H1 (cell line): ENCODE results near the gene PPA1. TPM values are rescaled to one million over a fixed set of nuclear protein-coding genes. Genes with fewer than 3 reads are reported as not detected.
A peak's percentile ranks its signal among the peaks of the same experiment; 100 is the strongest.

Experiments
- CTCF ChIA-PET: fragments of 300-600 bp; sonication (Branson Sonifier 250); formaldehyde crosslinking; loops from one replicate; lab custom pipeline; 2021; ENCODE audit not compliant: partially characterized antibody; lab: Charles Lee
- POLR2A ChIA-PET: fragments of 300-600 bp; sonication (Branson Sonifier 250); formaldehyde crosslinking; loops from one replicate; lab custom pipeline; 2021; ENCODE audit warnings: inconsistent platforms; ENCODE audit not compliant: partially characterized antibody; lab: Charles Lee
- DNase-seq, 2 experiments: peaks; one replicate each; pipeline versions ENCODE4 v3.0.0 to v3.0.0-alpha.2; 2010 to 2022; ENCODE audit warnings: low spot score in 2 of 2, low read depth in 1 of 2, mixed read lengths in 1 of 2
- FAIRE-seq: peaks from 2 replicates; lab custom pipeline; 2011; peaks lifted over from hg19 to GRCh38; lab: Jason Lieb, UNC
- H2AFZ ChIP-seq: 2 replicates; pipeline ENCODE4 v1.8.1; 2012; ENCODE audit warnings: low read length, inconsistent platforms
- H2AK5ac ChIP-seq: 2 replicates; pipeline ENCODE4 v1.6.1; 2013; ENCODE audit warnings: low read depth, low read length
- H2BK120ac ChIP-seq: replicated peaks from 2 replicates; pipeline ENCODE3; 2013; ENCODE audit warnings: low read depth, low read length, inconsistent platforms
- H2BK12ac ChIP-seq: 2 replicates; pipeline ENCODE4 v1.6.1; 2013; ENCODE audit warnings: low read depth, low read length
- H2BK15ac ChIP-seq: 2 replicates; pipeline ENCODE4 v1.6.1; 2013; ENCODE audit warnings: low read length
- H2BK20ac ChIP-seq: 2 replicates; pipeline ENCODE4 v1.6.1; 2013; ENCODE audit warnings: low read length
- H2BK5ac ChIP-seq: 2 replicates; pipeline ENCODE4 v1.6.1; 2013; ENCODE audit warnings: low read depth, low read length
- H3K14ac ChIP-seq: 2 replicates; pipeline ENCODE4 v1.6.1; 2013; ENCODE audit warnings: inconsistent platforms; ENCODE audit not compliant: insufficient read length
- H3K18ac ChIP-seq: 2 replicates; pipeline ENCODE4 v1.6.1; 2013; ENCODE audit warnings: low read length; ENCODE audit errors: extremely low read depth
- H3K23ac ChIP-seq: 2 replicates; pipeline ENCODE4 v1.6.1; 2013; ENCODE audit warnings: inconsistent platforms; ENCODE audit not compliant: insufficient read length
- H3K23me2 ChIP-seq: 2 replicates; pipeline ENCODE4 v1.6.1; 2013; ENCODE audit warnings: low read depth, low read length
- H3K27ac ChIP-seq: 2 replicates; pipeline ENCODE4 v1.6.1; 2011; ENCODE audit warnings: low read depth, low read length, inconsistent platforms
- H3K27me3 ChIP-seq, 4 experiments: replicated peaks in 1 of 4; 1 replicate in 1 of 4; 2 replicates in 3 of 4; pipeline versions ENCODE4 v1.6.1 to v1.8.1; 2011 to 2013; ENCODE audit warnings: low read length in 3 of 4, mild to moderate bottlenecking in 3 of 4, inconsistent platforms in 2 of 4, mixed read lengths in 2 of 4, moderate library complexity in 1 of 4; ENCODE audit not compliant: control insufficient read depth in 3 of 4, insufficient read depth in 3 of 4; ENCODE audit errors: extremely low read depth in 1 of 4
- H3K36me3 ChIP-seq, 4 experiments: 2 replicates each; pipeline versions ENCODE4 v1.6.1 to v1.8.1; 2011 to 2013; ENCODE audit warnings: mild to moderate bottlenecking in 4 of 4, low read length in 3 of 4, moderate library complexity in 2 of 4, control low read depth in 1 of 4, inconsistent platforms in 1 of 4; ENCODE audit not compliant: insufficient read depth in 4 of 4, control insufficient read depth in 2 of 4
- H3K4ac ChIP-seq: replicated peaks from 2 replicates; pipeline ENCODE3; 2013; ENCODE audit warnings: low read length, low read depth, mixed read lengths, inconsistent platforms; ENCODE audit not compliant: insufficient read length
- H3K4me1 ChIP-seq, 4 experiments: replicated peaks in 1 of 4; 1 replicate in 1 of 4; 2 replicates in 3 of 4; pipeline versions ENCODE4 v1.6.1 to v1.8.1; 2011 to 2013; ENCODE audit warnings: low read length in 3 of 4, inconsistent platforms in 2 of 4, mixed read lengths in 1 of 4; ENCODE audit not compliant: insufficient read depth in 4 of 4, control insufficient read depth in 3 of 4
- H3K4me2 ChIP-seq, 2 experiments: 2 replicates each; pipeline versions ENCODE4 v1.6.1 to v1.8.1; 2011 to 2013; ENCODE audit warnings: low read depth in 2 of 2, low read length in 2 of 2, control low read depth in 1 of 2, inconsistent platforms in 1 of 2, mild to moderate bottlenecking in 1 of 2; ENCODE audit not compliant: insufficient read depth in 1 of 2
- H3K4me3 ChIP-seq, 4 experiments: fragments of 200-600, 300-600 bp in 1 of 4; sonication (generic), shearing (Covaris generic), sonication (Bioruptor Twin) in 1 of 4; 2 replicates each; pipeline versions ENCODE4 v1.5.1 to v1.8.1; 2011 to 2016; ENCODE audit warnings: low read length in 4 of 4, low read depth in 3 of 4, control low read depth in 2 of 4, inconsistent platforms in 2 of 4, mild to moderate bottlenecking in 2 of 4, mixed read lengths in 1 of 4, moderate library complexity in 1 of 4; ENCODE audit not compliant: insufficient read depth in 2 of 4; ENCODE audit errors: extremely low read depth in 1 of 4
- H3K56ac ChIP-seq: replicated peaks from 2 replicates; pipeline ENCODE3; 2013; ENCODE audit warnings: low read depth, mild to moderate bottlenecking, mixed read lengths, low read length, inconsistent platforms; ENCODE audit not compliant: insufficient read length
- H3K79me1 ChIP-seq: 2 replicates; pipeline ENCODE4 v1.6.1; 2013; ENCODE audit warnings: low read depth, low read length, control low read depth
- H3K79me2 ChIP-seq, 2 experiments: 2 replicates each; pipeline versions ENCODE4 v1.6.1 to v1.8.1; 2012 to 2013; ENCODE audit warnings: low read length in 2 of 2, mild to moderate bottlenecking in 2 of 2, inconsistent platforms in 1 of 2; ENCODE audit not compliant: insufficient read depth in 2 of 2, control insufficient read depth in 1 of 2
- H3K9ac ChIP-seq, 4 experiments: replicated peaks in 1 of 4; 1 replicate in 1 of 4; 2 replicates in 3 of 4; pipeline versions ENCODE4 v1.6.1 to v1.8.1; 2011 to 2013; ENCODE audit warnings: low read depth in 3 of 4, low read length in 3 of 4, control low read depth in 2 of 4, mild to moderate bottlenecking in 2 of 4, moderate library complexity in 2 of 4, inconsistent platforms in 1 of 4; ENCODE audit errors: extremely low read depth in 1 of 4
- H3K9me3 ChIP-seq, 2 experiments: 2 replicates each; pipeline versions ENCODE4 v1.6.1 to v1.8.1; 2012 to 2013; ENCODE audit warnings: mild to moderate bottlenecking in 2 of 2, moderate library complexity in 2 of 2, control low read depth in 1 of 2, inconsistent platforms in 1 of 2, low read depth in 1 of 2, low read length in 1 of 2, mixed read lengths in 1 of 2; ENCODE audit not compliant: insufficient read depth in 2 of 2
- H4K20me1 ChIP-seq, 2 experiments: replicated peaks in 1 of 2; 2 replicates each; pipeline versions ENCODE3 to v1.8.1; 2011 to 2013; ENCODE audit warnings: inconsistent platforms in 2 of 2, low read length in 2 of 2, mild to moderate bottlenecking in 1 of 2; ENCODE audit not compliant: insufficient read depth in 2 of 2, control insufficient read depth in 1 of 2
- H4K5ac ChIP-seq: 2 replicates; pipeline ENCODE4 v1.6.1; 2013; ENCODE audit warnings: low read length, low read depth, mixed read lengths, inconsistent platforms; ENCODE audit not compliant: insufficient read length
- H4K8ac ChIP-seq: 2 replicates; pipeline ENCODE4 v1.8.0; 2013; ENCODE audit warnings: mild to moderate bottlenecking, moderate library complexity, low read length, inconsistent platforms; ENCODE audit not compliant: insufficient read depth; ENCODE audit errors: extremely low read depth
- H4K91ac ChIP-seq: replicated peaks from 2 replicates; pipeline ENCODE3; 2013; ENCODE audit warnings: low read length, mixed read lengths, inconsistent platforms; ENCODE audit not compliant: insufficient read length
- CREB1 ChIP-seq: IDR thresholded peaks from 2 replicates; pipeline ENCODE4 v1.6.1; 2012; ENCODE audit warnings: inconsistent platforms
- CTCF ChIP-seq, 3 experiments: IDR thresholded peaks; 1 replicate in 2 of 3; 2 replicates in 1 of 3; pipeline versions ENCODE4 v1.5.1 to v1.6.1; 2011; ENCODE audit warnings: low read length in 3 of 3, mild to moderate bottlenecking in 3 of 3, inconsistent platforms in 2 of 3, low read depth in 1 of 3, moderate library complexity in 1 of 3; ENCODE audit not compliant: insufficient read depth in 1 of 3; ENCODE audit errors: control extremely low read depth in 1 of 3
- JUN ChIP-seq: IDR thresholded peaks from 2 replicates; pipeline ENCODE4 v1.6.1; 2011; ENCODE audit warnings: low read depth, mild to moderate bottlenecking, improper control_type of control experiment, low read length
- RAD21 ChIP-seq, 2 experiments: IDR thresholded peaks in 1 of 2; conservative IDR thresholded peaks in 1 of 2; 2 replicates each; pipeline ENCODE4 v1.6.1; 2011; ENCODE audit warnings: low read depth in 2 of 2, low read length in 2 of 2, improper control_type of control experiment in 1 of 2, inconsistent platforms in 1 of 2, mild to moderate bottlenecking in 1 of 2, moderate library complexity in 1 of 2
- TBP ChIP-seq: IDR thresholded peaks from 2 replicates; pipeline ENCODE4 v1.6.1; 2011; ENCODE audit warnings: low read depth, low read length, improper control_type of control experiment
- WGBS, 2 experiments: shearing (Covaris generic) in 1 of 2; methylation state at CpG; one replicate each; pipeline versions ENCODE4 v1.1.6 to v1.1.7; 2013 to 2015; ENCODE audit warnings: low lambda C conversion rate in 2 of 2, mixed read lengths in 2 of 2, inconsistent platforms in 1 of 2, low coverage in 1 of 2, missing lambda C conversion rate in 1 of 2; ENCODE audit not compliant: insufficient replicate concordance in 2 of 2, insufficient coverage in 1 of 2, insufficient read length in 1 of 2; ENCODE audit errors: extremely low coverage in 1 of 2, missing lambda C conversion rate in 1 of 2; 5-methylcytosine and 5-hydroxymethylcytosine counted together
- polyA plus RNA-seq, 7 experiments: library from polyadenylated mRNA; depleted of rRNA in 3 of 7; stranded (reverse) in 5 of 7; unstranded in 2 of 7; fragments of >200 nt in 5 of 7; fragments of 200-250 nt in 2 of 7; gene quantifications; 1 replicate in 5 of 7; 2 replicates in 1 of 7; 4 replicates in 1 of 7; pipeline versions ENCODE4 v1.2.1 to v1.2.3, GENCODE V29; 2011 to 2013; ENCODE audit warnings: missing spikeins in 2 of 7, mixed read lengths in 2 of 7
- total RNA-seq: library from RNA; stranded (reverse); fragmentation: NEBNext Ultra II Directional; extraction: Animal tissue kit (Norgen Biotek cat#: 25700); gene quantifications from 2 replicates; pipeline ENCODE4 v1.2.1, GENCODE V29; 2021

The PPA1 gene
- total and polyA plus RNA-seq, 2 of the 8 experiments (the other 6 are each of a cell fraction or from before 2014, with no cell fraction given) = 77.0 to 191 TPM

- TF ChIP-seq RAD21 (IDR thresholded peaks at IDR 0.05 in 1 of 2, conservative IDR thresholded peaks at IDR 0.05 in 1 of 2; ENCODE audit: low read depth in 2 of 2, low read length in 2 of 2) (peak; percentile 39 to 63; a peak in 3 of 4 replicates), CTCF (IDR thresholded peaks at IDR 0.05; ENCODE audit: control extremely low read depth in 1 of 3, insufficient read depth in 1 of 3, low read depth in 1 of 3, low read length in 3 of 3) (peak; percentile 67 to 84 (median 79)), CREB1 (peak; percentile 48; the same call in 1 of the 2 replicates), JUN (no peak), TBP (no peak)
- POLR2A ChIA-PET = interaction anchor here (1.9 kb wide), 1 partner anchor 121 kb away, joined by 7 read pairs; the partner anchor contains the start of gene TYSND1
Observed at GRCh38 chr10:70267161-70267933, 34.1 kb upstream of the PPA1 start.

More at GRCh38 chr10:70267161-70267933, 34.1 kb upstream of the PPA1 start:
- CTCF ChIA-PET = interaction anchor here (0.6 to 17.4 kb wide), 31 partner anchors 7 to 180 kb away, joined by 3 to 329 read pairs (median 5); partner anchors contain the start of gene NPFFR1
- Histone ChIP-seq H3K23ac (no peak overlapping the region), H3K4me3 (no peak overlapping the region), H3K56ac (no peak overlapping the region), H3K9me3 (0 out of 4 replicates have a peak, but pooled peaks cover 0 to 3% of the 10 kb centered on the region in 2 experiments), H3K79me1 (no peaks in the 10 kb centered on the region), H3K27me3 (no peaks in the 10 kb centered on the region), H2BK5ac (no peak overlapping the region), H3K4me1 (no peaks in the 10 kb centered on the region), H2BK12ac (no peak overlapping the region), H3K18ac (no peak overlapping the region), H2AFZ (no peak overlapping the region), H3K36me3 (no peaks in the 10 kb centered on the region), H3K23me2 (no peaks in the 10 kb centered on the region), H2AK5ac (no peak overlapping the region), H3K4ac (no peak overlapping the region), H3K79me2 (no peaks in the 10 kb centered on the region), H2BK15ac (no peak overlapping the region), H4K20me1 (no peaks in the 10 kb centered on the region), H3K4me2 (no peak overlapping the region), H2BK120ac (no peak overlapping the region), H3K27ac (no peak overlapping the region), H3K9ac (no peak overlapping the region), H4K91ac (no peak overlapping the region), H3K14ac (no peak overlapping the region), H4K8ac (no peak overlapping the region), H4K5ac (no peak overlapping the region), H2BK20ac (no peak overlapping the region)
- 67% methylated on average over 9 of the region's 9 CpGs; no CpG with 5 or more reads in 1 of the 2 experiments for WGBS, 2 experiments
- FAIRE-seq = no peak
- DNase-seq = peak in 1 of 2 experiments; percentile 89
